Small intestine (tissue), 7 donors: Measurements from ENCODE around the gene CLASP1. TPM values are rescaled to one million over a fixed set of nuclear protein-coding genes. Genes with fewer than 3 reads are reported as not detected.

Source experiments
- DNase-seq, 2 donors: peaks; one replicate each; pipeline versions ENCODE4 v3.0.0 to v3.0.0-alpha.2; 2013
- FAIRE-seq: peaks from 2 replicates; lab custom pipeline; 2012; peaks lifted over from hg19 to GRCh38; lab: Jason Lieb, UNC
- H3K27ac ChIP-seq, 3 donors: one replicate each; pipeline ENCODE4 v1.5.1; 2013; ENCODE audit warnings: low read length in 2 of 3, mild to moderate bottlenecking in 2 of 3, control low read depth in 1 of 3, inconsistent platforms in 1 of 3, low read depth in 1 of 3, moderate library complexity in 1 of 3
- H3K27me3 ChIP-seq, 3 donors: one replicate each; pipeline ENCODE4 v1.6.1; 2013; ENCODE audit warnings: low read length in 3 of 3, inconsistent platforms in 1 of 3; ENCODE audit not compliant: control insufficient read depth in 3 of 3, insufficient read depth in 3 of 3
- H3K36me3 ChIP-seq, 3 donors: one replicate each; pipeline ENCODE4 v1.6.1; 2013; ENCODE audit warnings: low read length in 3 of 3, inconsistent platforms in 1 of 3, low read depth in 1 of 3, mild to moderate bottlenecking in 1 of 3, moderate library complexity in 1 of 3; ENCODE audit not compliant: control insufficient read depth in 3 of 3, insufficient read depth in 2 of 3
- H3K4me1 ChIP-seq, 3 donors: one replicate each; pipeline ENCODE4 v1.6.1; 2013; ENCODE audit warnings: low read length in 2 of 3, inconsistent platforms in 1 of 3, low read depth in 1 of 3, mild to moderate bottlenecking in 1 of 3, moderate library complexity in 1 of 3; ENCODE audit not compliant: control insufficient read depth in 3 of 3, insufficient read depth in 2 of 3
- H3K4me3 ChIP-seq, 3 donors: one replicate each; pipeline ENCODE4 v1.5.1; 2013; ENCODE audit warnings: low read length in 3 of 3, control low read depth in 1 of 3, inconsistent platforms in 1 of 3, low read depth in 1 of 3, mild to moderate bottlenecking in 1 of 3, moderate library complexity in 1 of 3
- H3K9me3 ChIP-seq, 2 donors: one replicate each; pipeline ENCODE4 v1.6.1; 2013; ENCODE audit warnings: low read depth in 1 of 2, low read length in 1 of 2; ENCODE audit not compliant: control insufficient read depth in 2 of 2, insufficient read depth in 1 of 2
- WGBS, 3 donors: extraction: QIAGEN DNeasy Blood & Tissue Kit; methylation state at CpG; one replicate each; pipeline ENCODE4 v1.1.7; 2013; 5-methylcytosine and 5-hydroxymethylcytosine counted together
- polyA plus RNA-seq, 4 donors: library from polyadenylated mRNA; stranded (reverse) in 3 of 4; unstranded in 1 of 4; fragments of 200-250 nt in 3 of 4; fragments of 120-200 nt in 1 of 4; gene quantifications; one replicate each; pipeline versions ENCODE4 v1.2.1 to v1.2.3, GENCODE V29; 2013
- donor health status: healthy with polysubstance abuse.
- donor health status: control.
- donor health status: control.
- donor health status: Bipolar disorder and iron deficiency.
- donor health status: healthy.

The CLASP1 gene
- polyA plus RNA-seq, 4 donors = 3.5 to 24.1 (median 8.6) TPM

DNA sequence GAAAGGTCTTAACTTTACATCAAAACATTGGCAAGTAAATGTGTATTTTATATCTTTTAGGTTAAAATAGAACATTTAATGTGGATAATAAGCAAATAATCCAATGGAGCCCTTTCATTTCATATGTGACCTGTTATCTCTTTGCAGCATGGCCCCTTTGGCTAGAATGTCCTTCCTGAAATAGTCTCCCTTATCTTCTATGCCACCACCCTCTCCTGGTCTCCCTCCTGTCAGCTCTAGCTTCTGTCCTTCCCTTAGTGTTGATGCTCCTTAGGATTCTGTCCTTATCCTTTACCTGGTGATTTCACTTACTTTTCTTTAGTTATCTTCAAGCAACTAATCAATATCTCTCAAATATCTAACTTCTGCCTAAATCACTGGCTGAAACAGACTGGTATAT lies 277.2 kb downstream of the CLASP1 start:
- Histone ChIP-seq H3K4me3 (no peak overlapping the region), H3K36me3 (peaks cover 3 to 37% (median 4%) of the 10 kb centered on the region in 3 donors), H3K4me1 (peaks cover 0 to 8% (median 0%) of the 10 kb centered on the region in 3 donors), H3K9me3 (peaks cover 0 to 8% of the 10 kb centered on the region in 2 donors), H3K27ac (no peak overlapping the region), H3K27me3 (no peaks in the 10 kb centered on the region)
- DNase-seq = no peak
- FAIRE-seq = no peak

- Histone ChIP-seq H3K4me3 (no peak overlapping the region), H3K36me3 (peaks cover 4 to 35% (median 24%) of the 10 kb centered on the region in 3 donors), H3K27ac (no peak overlapping the region), H3K27me3 (no peaks in the 10 kb centered on the region), H3K9me3 (peaks cover 0 to 2% of the 10 kb centered on the region in 2 donors), H3K4me1 (no peaks in the 10 kb centered on the region)
- FAIRE-seq (no peak), DNase-seq (no peak)
Measured at GRCh38 chr2:121368836-121369235, 280.4 kb downstream of the CLASP1 start.

- 96 to 99% (median 97%) methylated on average over 7 of the region's 7 CpGs for WGBS, 3 donors
- no peak overlapping the region for H3K4me3 ChIP-seq
- H3K27ac ChIP-seq = no peak overlapping the region
- H3K36me3 ChIP-seq = peaks cover 4 to 38% (median 24%) of the 10 kb centered on the region in 3 donors
- no peaks in the 10 kb centered on the region for H3K27me3 ChIP-seq
- H3K9me3 ChIP-seq = no peaks in the 10 kb centered on the region
- H3K4me1 ChIP-seq = no peaks in the 10 kb centered on the region
- no peak for DNase-seq
- FAIRE-seq = no peak
Measured at GRCh38 chr2:121368155-121368554, 281.1 kb downstream of the CLASP1 start.

GRCh38 chr2:121367246-121367900 lies 281.9 kb downstream of the CLASP1 start:
- FAIRE-seq = no peak
- H3K36me3 ChIP-seq = peaks cover 0 to 45% (median 28%) of the 10 kb centered on the region in 3 donors

GRCh38 chr2:121366040-121366439 lies 283.2 kb downstream of the CLASP1 start:
- FAIRE-seq = no peak
- Histone ChIP-seq H3K4me1 (no peaks in the 10 kb centered on the region), H3K9me3 (no peaks in the 10 kb centered on the region), H3K27me3 (no peaks in the 10 kb centered on the region), H3K36me3 (peaks cover 0 to 47% (median 32%) of the 10 kb centered on the region in 3 donors), H3K4me3 (no peak overlapping the region), H3K27ac (no peak overlapping the region)
- DNase-seq = no peak

More at GRCh38 chr2:121367246-121367900, 281.9 kb downstream of the CLASP1 start:
- Histone ChIP-seq H3K4me3 (no peak overlapping the region), H3K4me1 (no peaks in the 10 kb centered on the region), H3K9me3 (no peaks in the 10 kb centered on the region), H3K27ac (no peak overlapping the region), H3K27me3 (no peaks in the 10 kb centered on the region)
- 97% methylated on average over 26 of the region's 26 CpGs for WGBS, 3 donors
- DNase-seq = no peak

GRCh38 chr2:121365061-121365460 lies 284.2 kb downstream of the CLASP1 start:
- DNase-seq (no peak), FAIRE-seq (no peak)
- Histone ChIP-seq H3K9me3 (no peaks in the 10 kb centered on the region), H3K4me1 (no peaks in the 10 kb centered on the region), H3K36me3 (peaks cover 0 to 45% (median 32%) of the 10 kb centered on the region in 3 donors), H3K27ac (no peak overlapping the region), H3K27me3 (no peaks in the 10 kb centered on the region), H3K4me3 (no peak overlapping the region)
- WGBS, 3 donors = 93 to 97% (median 93%) methylated on average over 13 to 14 of the region's 14 CpGs

DNA sequence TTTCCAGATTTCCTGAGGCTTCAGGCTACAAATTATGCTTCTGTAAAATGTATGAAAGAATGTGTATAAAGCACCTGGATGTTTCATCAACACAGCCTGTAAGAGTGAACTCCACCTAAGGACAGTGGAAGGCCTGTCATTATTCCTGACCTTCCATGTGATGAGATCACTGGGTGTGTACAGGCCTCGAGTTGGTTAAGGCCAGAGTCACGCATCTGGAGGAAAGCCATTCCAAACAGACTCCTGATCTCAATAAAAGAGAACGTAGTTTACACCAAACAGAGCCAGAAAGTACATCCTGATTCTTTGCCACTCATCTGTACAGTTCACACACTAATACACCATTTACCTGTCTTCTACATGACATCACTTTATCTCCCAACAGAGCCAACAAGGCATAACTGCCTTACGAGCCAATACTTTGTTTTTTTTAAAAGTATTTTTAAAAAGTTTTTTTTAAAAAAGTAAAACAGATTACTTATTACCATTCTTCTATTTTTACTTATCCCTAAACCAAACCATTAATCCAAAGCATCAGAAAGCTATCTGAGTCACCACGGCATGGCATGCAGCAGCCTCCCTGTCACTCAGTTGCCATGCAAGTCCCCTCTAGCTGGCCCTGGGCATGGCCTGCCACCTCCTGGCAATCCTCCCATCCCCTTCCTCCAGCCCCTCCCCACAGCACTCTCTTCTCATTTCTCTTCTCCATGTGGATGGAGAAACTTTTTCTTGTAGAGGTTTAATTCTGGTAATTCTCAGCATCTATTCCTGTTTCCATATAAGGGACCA lies 285.4 kb downstream of the CLASP1 start:
- Histone ChIP-seq H3K27ac (no peak overlapping the region), H3K27me3 (no peaks in the 10 kb centered on the region), H3K4me3 (no peak overlapping the region), H3K9me3 (no peaks in the 10 kb centered on the region), H3K36me3 (peaks cover 0 to 48% (median 33%) of the 10 kb centered on the region in 3 donors), H3K4me1 (no peaks in the 10 kb centered on the region)
- no peak for FAIRE-seq
- 56 to 57% (median 57%) methylated on average over 5 of the region's 5 CpGs for WGBS, 3 donors
- DNase-seq = no peak

GRCh38 chr2:121362774-121363173 lies 286.5 kb downstream of the CLASP1 start:
- Histone ChIP-seq H3K4me3 (no peak overlapping the region), H3K9me3 (no peaks in the 10 kb centered on the region), H3K27ac (no peak overlapping the region), H3K36me3 (peaks cover 0 to 46% (median 32%) of the 10 kb centered on the region in 3 donors), H3K4me1 (no peaks in the 10 kb centered on the region), H3K27me3 (no peaks in the 10 kb centered on the region)
- WGBS, 3 donors = 70 to 86% (median 83%) methylated on average over 4 of the region's 4 CpGs
- no peak for FAIRE-seq
- no peak for DNase-seq
